ENCODE results near the gene CTAG1A.
"Not testable (repeated sequence)": the region's sequence is repeated elsewhere in the genome, so short reads cannot be mapped to it uniquely, and the experiment has no call there.

The CTAG1A gene

DNA sequence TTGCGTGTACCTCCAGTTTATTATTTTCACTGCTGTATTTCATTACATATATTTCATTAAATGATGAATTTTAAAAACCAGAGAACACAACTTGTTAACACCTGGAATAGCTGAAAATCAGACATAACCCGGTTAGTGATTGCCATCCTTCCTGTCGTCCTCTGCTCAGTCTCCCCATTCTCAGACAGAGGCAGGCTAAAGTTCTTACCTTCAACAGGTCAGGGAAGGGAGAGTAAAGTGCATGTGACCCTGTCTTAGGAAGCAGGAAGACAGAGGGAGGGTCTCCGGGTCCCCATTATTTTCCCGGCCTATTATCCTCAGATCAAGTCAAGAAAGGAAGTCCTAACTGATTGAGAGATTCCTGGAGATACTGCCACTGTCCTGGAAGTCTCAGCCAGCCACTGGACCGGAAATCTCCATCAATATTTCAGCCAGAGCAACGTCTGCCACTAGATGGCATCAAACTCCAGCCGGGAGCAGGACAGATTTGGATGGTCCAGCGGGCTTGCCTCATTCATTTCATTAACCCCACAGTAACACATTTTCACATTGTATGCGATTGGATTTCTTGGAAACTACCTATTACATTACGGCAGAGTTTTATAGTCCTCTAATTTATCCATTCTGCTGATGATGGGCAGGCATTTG is 36.0 kb downstream of the CTAG1A start:
- not testable (repeated sequence) for H3K9ac ChIP-seq (ENCODE audit: low read length); H3K4me2 ChIP-seq (ENCODE audit: low read length, poor library complexity, severe bottlenecking); H2BK5ac ChIP-seq (ENCODE audit: low read depth, low read length, poor library complexity, severe bottlenecking); H3K36me3 ChIP-seq (ENCODE audit: control insufficient read depth in 1 of 2, insufficient read depth in 2 of 2, low read depth in 1 of 2, low read length in 2 of 2); H3K27ac ChIP-seq (ENCODE audit: low read length, poor library complexity, severe bottlenecking); H2BK12ac ChIP-seq (ENCODE audit: low read length in 2 of 2); H4K91ac ChIP-seq (ENCODE audit: low read length); H3K9me3 ChIP-seq (ENCODE audit: control insufficient read depth, low read length); H3K79me1 ChIP-seq (replicated peaks; ENCODE audit: low read length, poor library complexity, severe bottlenecking); H2AK5ac ChIP-seq (ENCODE audit: low read length, severe bottlenecking); H3K4me3 ChIP-seq (ENCODE audit: insufficient read depth in 1 of 2, low read depth in 1 of 2, low read length in 2 of 2); H3K4ac ChIP-seq (ENCODE audit: low read depth in 1 of 2, low read length in 2 of 2); H3K4me1 ChIP-seq (ENCODE audit: control insufficient read depth, insufficient read depth, low read depth, low read length); H4K8ac ChIP-seq (ENCODE audit: low read length); H3K27me3 ChIP-seq (ENCODE audit: control insufficient read depth in 1 of 2, insufficient read depth in 1 of 2, low read length in 2 of 2); DNase-seq; H3K14ac ChIP-seq (ENCODE audit: low read length in 2 of 2); H2BK15ac ChIP-seq (ENCODE audit: low read depth, poor library complexity, severe bottlenecking); H3K23ac ChIP-seq (ENCODE audit: low read length in 2 of 2); H3K18ac ChIP-seq (ENCODE audit: low read depth in 1 of 2, low read length in 2 of 2); H2AFZ ChIP-seq (ENCODE audit: low read depth, low read length); H2BK120ac ChIP-seq (ENCODE audit: low read depth, low read length)
- no CpG with 5 or more reads among the region's 11 CpGs for WGBS

- not testable (repeated sequence) for H2BK5ac ChIP-seq (ENCODE audit: low read depth, low read length, poor library complexity, severe bottlenecking); H3K9ac ChIP-seq (ENCODE audit: low read length); H3K36me3 ChIP-seq (ENCODE audit: control insufficient read depth in 1 of 2, insufficient read depth in 2 of 2, low read depth in 1 of 2, low read length in 2 of 2); H3K79me1 ChIP-seq (replicated peaks; ENCODE audit: low read length, poor library complexity, severe bottlenecking); H3K9me3 ChIP-seq (ENCODE audit: control insufficient read depth, low read length); H3K18ac ChIP-seq (ENCODE audit: low read depth in 1 of 2, low read length in 2 of 2); H2BK12ac ChIP-seq (ENCODE audit: low read length in 2 of 2); H2BK120ac ChIP-seq (ENCODE audit: low read depth, low read length); H2AFZ ChIP-seq (ENCODE audit: low read depth, low read length); H3K4me1 ChIP-seq (ENCODE audit: control insufficient read depth, insufficient read depth, low read depth, low read length); H2AK5ac ChIP-seq (ENCODE audit: low read length, severe bottlenecking); H3K4ac ChIP-seq (ENCODE audit: low read depth in 1 of 2, low read length in 2 of 2); H3K23ac ChIP-seq (ENCODE audit: low read length in 2 of 2); DNase-seq; H3K4me3 ChIP-seq (ENCODE audit: insufficient read depth in 1 of 2, low read depth in 1 of 2, low read length in 2 of 2); H2BK15ac ChIP-seq (ENCODE audit: low read depth, poor library complexity, severe bottlenecking); H3K14ac ChIP-seq (ENCODE audit: low read length in 2 of 2); H3K27ac ChIP-seq (ENCODE audit: low read length, poor library complexity, severe bottlenecking); H3K27me3 ChIP-seq (ENCODE audit: control insufficient read depth in 1 of 2, insufficient read depth in 1 of 2, low read length in 2 of 2); H3K4me2 ChIP-seq (ENCODE audit: low read length, poor library complexity, severe bottlenecking); H4K91ac ChIP-seq (ENCODE audit: low read length); H4K8ac ChIP-seq (ENCODE audit: low read length)
- WGBS: no CpG with 5 or more reads among the region's 5 CpGs
Measured at GRCh38 chrX:154628960-154629359, 44.0 kb downstream of the CTAG1A start.

GRCh38 chrX:154630949-154631348 is 46.0 kb downstream of the CTAG1A start:
- H3K4ac ChIP-seq (ENCODE audit: low read depth in 1 of 2, low read length in 2 of 2); H3K36me3 ChIP-seq (ENCODE audit: control insufficient read depth in 1 of 2, insufficient read depth in 2 of 2, low read depth in 1 of 2, low read length in 2 of 2); H2AK5ac ChIP-seq (ENCODE audit: low read length, severe bottlenecking); H4K91ac ChIP-seq (ENCODE audit: low read length); H2BK120ac ChIP-seq (ENCODE audit: low read depth, low read length); H3K4me1 ChIP-seq (ENCODE audit: control insufficient read depth, insufficient read depth, low read depth, low read length); H3K14ac ChIP-seq (ENCODE audit: low read length in 2 of 2); H3K79me1 ChIP-seq (replicated peaks; ENCODE audit: low read length, poor library complexity, severe bottlenecking); DNase-seq; H3K27ac ChIP-seq (ENCODE audit: low read length, poor library complexity, severe bottlenecking); H4K8ac ChIP-seq (ENCODE audit: low read length); H3K9ac ChIP-seq (ENCODE audit: low read length); H3K27me3 ChIP-seq (ENCODE audit: control insufficient read depth in 1 of 2, insufficient read depth in 1 of 2, low read length in 2 of 2); H3K18ac ChIP-seq (ENCODE audit: low read depth in 1 of 2, low read length in 2 of 2); H3K4me3 ChIP-seq (ENCODE audit: insufficient read depth in 1 of 2, low read depth in 1 of 2, low read length in 2 of 2); H3K9me3 ChIP-seq (ENCODE audit: control insufficient read depth, low read length); H2BK12ac ChIP-seq (ENCODE audit: low read length in 2 of 2); H2BK15ac ChIP-seq (ENCODE audit: low read depth, poor library complexity, severe bottlenecking); H3K4me2 ChIP-seq (ENCODE audit: low read length, poor library complexity, severe bottlenecking); H2BK5ac ChIP-seq (ENCODE audit: low read depth, low read length, poor library complexity, severe bottlenecking); H3K23ac ChIP-seq (ENCODE audit: low read length in 2 of 2); H2AFZ ChIP-seq (ENCODE audit: low read depth, low read length): not testable (repeated sequence)
- WGBS: no CpG with 5 or more reads among the region's 11 CpGs

DNA sequence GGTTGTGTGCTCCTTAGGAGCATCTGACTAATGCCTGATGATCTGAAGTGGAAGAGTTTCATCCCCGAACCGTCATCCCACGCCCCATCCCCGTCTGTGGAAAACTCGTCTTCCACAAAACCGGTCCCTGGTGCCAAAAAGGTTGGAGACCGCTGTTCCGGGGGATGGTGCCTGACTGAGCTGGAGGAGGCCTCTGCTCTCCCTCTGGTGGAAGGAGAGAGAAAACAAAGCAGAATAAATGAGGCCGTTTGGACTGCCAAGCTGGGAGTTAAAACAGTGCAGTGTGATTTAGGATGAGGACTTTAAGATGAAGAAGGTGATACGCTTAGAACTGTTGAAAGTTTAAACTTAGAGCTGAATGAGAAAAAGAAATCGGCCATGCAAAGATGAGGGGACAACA is 48.7 kb downstream of the CTAG1A start:
- H2AFZ ChIP-seq (ENCODE audit: low read depth, low read length); H3K79me1 ChIP-seq (replicated peaks; ENCODE audit: low read length, poor library complexity, severe bottlenecking); H3K4ac ChIP-seq (ENCODE audit: low read depth in 1 of 2, low read length in 2 of 2); H2BK120ac ChIP-seq (ENCODE audit: low read depth, low read length); H3K9ac ChIP-seq (ENCODE audit: low read length); H3K36me3 ChIP-seq (ENCODE audit: control insufficient read depth in 1 of 2, insufficient read depth in 2 of 2, low read depth in 1 of 2, low read length in 2 of 2); H3K9me3 ChIP-seq (ENCODE audit: control insufficient read depth, low read length); H3K18ac ChIP-seq (ENCODE audit: low read depth in 1 of 2, low read length in 2 of 2); H3K14ac ChIP-seq (ENCODE audit: low read length in 2 of 2); H4K8ac ChIP-seq (ENCODE audit: low read length); H2BK12ac ChIP-seq (ENCODE audit: low read length in 2 of 2); H3K4me2 ChIP-seq (ENCODE audit: low read length, poor library complexity, severe bottlenecking); H2AK5ac ChIP-seq (ENCODE audit: low read length, severe bottlenecking); H3K4me1 ChIP-seq (ENCODE audit: control insufficient read depth, insufficient read depth, low read depth, low read length); H4K91ac ChIP-seq (ENCODE audit: low read length); H2BK5ac ChIP-seq (ENCODE audit: low read depth, low read length, poor library complexity, severe bottlenecking); H3K27ac ChIP-seq (ENCODE audit: low read length, poor library complexity, severe bottlenecking); H3K4me3 ChIP-seq (ENCODE audit: insufficient read depth in 1 of 2, low read depth in 1 of 2, low read length in 2 of 2); H3K27me3 ChIP-seq (ENCODE audit: control insufficient read depth in 1 of 2, insufficient read depth in 1 of 2, low read length in 2 of 2); H3K23ac ChIP-seq (ENCODE audit: low read length in 2 of 2); H2BK15ac ChIP-seq (ENCODE audit: low read depth, poor library complexity, severe bottlenecking); DNase-seq: not testable (repeated sequence)
- no CpG with 5 or more reads among the region's 11 CpGs for WGBS

All from mesenchymal stem cell (in vitro differentiated cells and primary cell).